Glomerular visceral epithelial cell (primary cell): Measurements from ENCODE around the gene CSAG3.
"Not testable (repeated sequence)": the region's sequence is repeated elsewhere in the genome, so short reads cannot be mapped to it uniquely, and the experiment has no call there.

Experiments
- DNase-seq: peaks from one replicate; pipeline ENCODE4 v3.0.0-alpha.2; 2016; ENCODE audit errors: extremely low spot score

CSAG3 gene

DNA sequence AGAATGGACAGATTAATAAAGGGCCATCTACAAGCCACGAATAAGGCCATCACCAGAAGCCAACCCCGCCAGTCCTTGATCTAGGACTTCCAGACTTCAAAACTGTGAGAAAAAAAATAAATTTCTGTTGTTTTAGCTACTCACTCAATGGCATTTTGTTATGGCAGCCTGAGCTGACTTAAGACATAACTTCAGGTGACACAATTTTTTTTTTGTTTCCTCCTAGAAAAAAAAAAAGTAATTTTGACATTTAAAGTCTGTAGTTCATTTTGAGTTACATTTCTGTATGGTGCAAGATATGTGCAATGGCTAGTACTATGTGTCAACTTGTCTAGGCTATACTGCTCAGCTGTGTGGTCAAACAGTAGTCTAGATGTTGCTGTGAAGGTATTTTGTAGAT, at the start of gene CSAG3:
CSAG3 (plus strand) TSS at position 301 of the 400 bp plus-strand sequence.
- DNase-seq, result not testable (repeated sequence)

DNA sequence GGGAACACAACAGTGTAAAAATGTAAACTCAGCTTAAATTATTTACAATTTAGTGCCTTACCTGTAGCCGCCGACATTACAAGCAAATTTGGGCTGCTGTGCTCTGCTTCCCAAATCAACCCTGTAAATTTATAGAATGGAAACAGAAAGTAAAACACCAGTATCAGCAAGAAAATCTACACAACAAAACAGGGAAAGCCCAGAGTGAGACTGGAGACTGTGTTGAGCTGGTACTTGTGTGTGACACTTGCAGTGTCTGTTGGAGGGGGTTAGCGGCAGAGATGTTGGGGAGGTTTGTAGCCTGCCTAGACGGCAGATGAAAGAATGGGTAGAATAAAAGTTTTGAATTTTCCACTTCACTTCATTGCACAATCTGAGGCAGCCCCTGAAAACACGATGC, 45.8 kb upstream of the CSAG3 start:
- DNase-seq, result not testable (repeated sequence)

DNA sequence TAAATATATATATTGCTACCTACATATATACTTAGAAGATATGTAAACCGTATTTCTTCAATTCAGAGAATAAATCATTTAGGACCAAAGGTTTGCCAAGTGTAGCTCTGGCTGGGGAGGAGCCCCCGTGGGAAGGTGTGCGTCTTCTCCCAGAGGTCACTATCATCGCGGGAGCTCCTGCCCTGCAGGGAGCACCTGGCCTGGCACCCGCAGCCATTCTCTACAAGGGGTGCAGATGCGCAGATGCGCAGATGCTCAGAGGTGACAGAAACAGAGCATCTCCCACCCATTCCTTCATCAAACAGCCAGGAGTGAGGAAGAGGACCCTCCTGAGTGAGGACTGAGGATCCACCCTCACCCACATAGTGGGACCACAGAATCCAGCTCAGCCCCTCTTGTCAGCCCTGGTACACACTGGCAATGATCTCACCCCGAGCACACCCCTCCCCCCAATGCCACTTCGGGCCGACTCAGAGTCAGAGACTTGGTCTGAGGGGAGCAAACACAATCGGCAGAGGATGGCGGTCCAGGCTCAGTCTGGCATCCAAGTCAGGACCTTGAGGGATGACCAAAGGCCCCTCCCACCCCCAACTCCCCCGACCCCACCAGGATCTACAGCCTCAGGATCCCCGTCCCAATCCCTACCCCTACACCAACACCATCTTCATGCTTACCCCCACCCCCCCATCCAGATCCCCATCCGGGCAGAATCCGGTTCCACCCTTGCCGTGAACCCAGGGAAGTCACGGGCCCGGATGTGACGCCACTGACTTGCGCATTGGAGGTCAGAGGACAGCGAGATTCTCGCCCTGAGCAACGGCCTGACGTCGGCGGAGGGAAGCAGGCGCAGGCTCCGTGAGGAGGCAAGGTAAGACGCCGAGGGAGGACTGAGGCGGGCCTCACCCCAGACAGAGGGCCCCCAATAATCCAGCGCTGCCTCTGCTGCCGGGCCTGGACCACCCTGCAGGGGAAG, 44.9 kb upstream of the CSAG3 start, which contains the start of gene MAGEA2B:
MAGEA2B (plus strand) TSS at position 814 of the 973 bp plus-strand sequence. CDS start 2,479 bp downstream, outside the sequence.
- not testable (repeated sequence) for DNase-seq

DNA sequence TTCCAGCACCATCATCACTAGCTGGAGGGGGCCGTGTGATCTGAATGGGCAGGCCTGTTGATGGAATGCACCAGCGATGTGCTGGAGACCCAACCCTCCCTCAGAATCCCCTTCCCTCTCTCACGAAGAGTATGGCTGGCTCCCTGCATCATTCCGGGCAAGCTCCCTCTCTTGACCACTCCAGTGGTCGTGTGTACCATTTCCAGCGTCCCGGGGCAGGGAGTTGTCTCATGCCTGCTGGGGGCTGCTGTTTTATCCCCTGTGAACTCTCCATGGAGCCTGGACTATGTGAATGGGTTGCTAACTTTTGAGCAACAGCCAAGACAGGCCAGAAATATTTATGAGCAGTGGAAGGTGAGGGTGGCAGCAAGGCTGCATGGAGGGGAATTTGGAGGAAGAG, 33.6 kb upstream of the CSAG3 start:
- DNase-seq, result no peak

DNA sequence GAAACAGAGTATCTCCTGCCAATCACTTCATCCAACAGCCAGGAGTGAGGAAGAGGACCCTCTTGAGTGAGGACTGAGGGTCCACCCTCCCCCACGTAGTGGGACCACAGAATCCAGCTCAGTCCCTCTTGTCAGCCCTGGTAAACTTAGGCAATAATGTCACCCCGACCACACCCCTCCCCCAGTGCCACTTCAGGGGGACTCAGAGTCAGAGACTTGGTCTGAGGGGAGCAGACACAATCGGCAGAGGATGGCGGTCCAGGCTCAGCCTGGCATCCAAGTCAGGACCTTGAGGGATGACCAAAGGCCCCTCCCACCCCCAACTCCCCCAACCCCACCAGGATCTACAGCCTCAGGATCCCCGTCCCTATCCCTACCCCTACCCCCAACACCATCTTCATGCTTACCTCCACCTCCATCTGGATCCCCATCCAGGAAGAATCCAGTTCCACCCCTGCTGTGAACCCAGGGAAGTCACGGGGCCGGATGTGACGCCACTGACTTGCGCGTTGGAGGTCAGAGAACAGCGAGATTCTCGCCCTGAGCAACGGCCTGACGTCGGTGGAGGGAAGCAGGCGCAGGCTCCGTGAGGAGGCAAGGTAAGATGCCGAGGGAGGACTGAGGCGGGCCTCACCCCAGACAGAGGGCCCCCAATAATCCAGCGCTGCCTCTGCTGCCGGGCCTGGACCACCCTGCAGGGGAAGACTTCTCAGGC, 25.6 kb upstream of the CSAG3 start, which contains the start of the genes CSAG1 and MAGEA12:
CSAG1 (minus strand) TSS at position 461 of the 715 bp plus-strand sequence. CDS start 1,261 bp downstream, outside the sequence.
MAGEA12 (plus strand) TSS at position 497 of the 715 bp plus-strand sequence. CDS start 2,405 bp downstream, outside the sequence.
- DNase-seq, result no peak

DNA sequence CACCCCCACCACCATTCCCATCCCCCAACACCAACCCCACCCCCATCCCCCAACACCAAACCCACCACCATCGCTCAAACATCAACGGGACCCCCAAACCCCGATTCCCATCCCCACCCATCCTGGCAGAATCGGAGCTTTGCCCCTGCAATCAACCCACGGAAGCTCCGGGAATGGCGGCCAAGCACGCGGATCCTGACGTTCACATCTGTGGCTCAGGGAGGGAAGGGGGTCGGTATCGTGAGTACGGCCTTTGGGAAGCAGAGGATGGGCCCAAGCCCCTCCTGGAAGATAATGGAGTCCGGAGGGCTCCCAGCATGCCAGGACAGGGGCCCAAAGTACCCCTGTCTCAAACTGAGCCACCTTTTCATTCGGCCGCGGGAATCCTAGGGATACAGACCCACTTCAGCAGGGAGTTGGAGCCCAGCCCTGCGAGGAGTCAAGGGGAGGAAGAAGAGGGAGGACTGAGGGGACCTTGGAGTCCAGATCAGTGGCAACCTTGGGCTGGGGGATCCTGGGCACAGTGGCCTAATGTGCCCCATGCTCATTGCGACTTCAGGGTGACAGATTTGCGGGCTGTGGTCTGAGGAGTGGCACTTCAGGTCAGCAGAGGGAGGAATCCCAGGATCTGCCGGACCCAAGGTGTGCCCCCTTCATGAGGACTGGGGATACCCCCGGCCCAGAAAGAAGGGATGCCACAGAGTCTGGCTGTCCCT, 24.7 kb upstream of the CSAG3 start:
- not testable (repeated sequence) for DNase-seq

DNA sequence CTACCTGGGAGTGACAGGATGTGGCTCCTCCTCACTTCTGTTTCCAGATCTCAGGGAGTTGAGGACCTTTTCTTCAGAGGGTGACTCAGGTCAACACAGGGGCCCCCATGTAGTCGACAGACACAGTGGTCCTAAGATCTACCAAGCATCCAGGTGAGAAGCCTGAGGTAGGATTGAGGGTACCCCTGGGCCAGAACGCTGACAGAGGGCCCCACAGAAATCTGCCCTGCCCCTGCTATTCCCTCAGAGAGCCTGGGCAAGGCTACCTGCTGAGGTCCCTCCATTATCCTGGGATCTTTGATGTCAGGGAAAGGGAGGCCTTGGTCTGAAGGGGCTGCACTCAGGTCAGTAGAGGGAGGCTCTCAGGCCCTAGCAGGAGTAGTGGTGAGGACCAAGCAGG, 23.9 kb upstream of the CSAG3 start:
- DNase-seq, result no peak

DNA sequence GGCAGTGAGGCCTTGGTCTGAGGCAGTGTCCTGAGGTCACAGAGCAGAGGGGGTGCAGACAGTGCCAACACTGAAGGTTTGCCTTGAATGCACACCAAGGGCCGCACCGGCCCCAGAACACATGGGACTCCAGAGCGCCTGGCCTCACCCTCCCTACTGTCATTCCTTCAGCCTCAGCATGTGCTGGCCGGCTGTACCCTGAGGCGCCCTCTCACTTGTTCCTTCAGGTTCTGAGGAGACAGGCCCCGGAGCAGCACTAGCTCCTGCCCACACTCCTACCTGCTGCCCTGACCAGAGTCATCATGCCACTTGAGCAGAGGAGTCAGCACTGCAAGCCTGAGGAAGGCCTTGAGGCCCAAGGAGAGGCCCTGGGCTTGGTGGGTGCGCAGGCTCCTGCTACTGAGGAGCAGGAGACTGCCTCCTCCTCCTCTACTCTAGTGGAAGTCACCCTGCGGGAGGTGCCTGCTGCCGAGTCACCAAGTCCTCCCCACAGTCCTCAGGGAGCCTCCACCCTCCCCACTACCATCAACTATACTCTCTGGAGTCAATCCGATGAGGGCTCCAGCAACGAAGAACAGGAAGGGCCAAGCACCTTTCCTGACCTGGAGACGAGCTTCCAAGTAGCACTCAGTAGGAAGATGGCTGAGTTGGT, 23.0 kb upstream of the CSAG3 start:
- no peak for DNase-seq

DNA sequence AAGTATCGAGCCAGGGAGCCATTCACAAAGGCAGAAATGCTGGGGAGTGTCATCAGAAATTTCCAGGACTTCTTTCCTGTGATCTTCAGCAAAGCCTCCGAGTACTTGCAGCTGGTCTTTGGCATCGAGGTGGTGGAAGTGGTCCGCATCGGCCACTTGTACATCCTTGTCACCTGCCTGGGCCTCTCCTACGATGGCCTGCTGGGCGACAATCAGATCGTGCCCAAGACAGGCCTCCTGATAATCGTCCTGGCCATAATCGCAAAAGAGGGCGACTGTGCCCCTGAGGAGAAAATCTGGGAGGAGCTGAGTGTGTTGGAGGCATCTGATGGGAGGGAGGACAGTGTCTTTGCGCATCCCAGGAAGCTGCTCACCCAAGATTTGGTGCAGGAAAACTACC, 22.5 kb upstream of the CSAG3 start:
- DNase-seq, result not testable (repeated sequence)

DNA sequence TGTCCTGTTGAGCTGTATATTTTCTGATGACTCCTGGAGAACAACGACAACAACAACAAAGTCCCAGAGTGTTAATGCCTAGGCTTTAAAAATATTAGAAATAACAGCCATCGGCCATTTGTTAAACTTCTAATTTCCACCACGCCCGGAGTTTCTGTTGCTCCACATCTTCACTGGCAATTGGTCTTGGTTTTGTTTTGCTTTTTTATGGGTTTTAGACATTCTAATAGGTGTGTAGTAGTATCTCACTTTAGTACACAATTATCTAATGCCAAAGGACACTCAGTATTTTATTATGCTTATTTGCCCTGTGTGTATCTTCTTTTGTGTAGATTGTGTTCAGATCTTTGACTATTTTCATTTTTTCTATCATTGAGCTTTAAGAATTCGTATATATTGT, 20.5 kb upstream of the CSAG3 start:
- no peak for DNase-seq

DNA sequence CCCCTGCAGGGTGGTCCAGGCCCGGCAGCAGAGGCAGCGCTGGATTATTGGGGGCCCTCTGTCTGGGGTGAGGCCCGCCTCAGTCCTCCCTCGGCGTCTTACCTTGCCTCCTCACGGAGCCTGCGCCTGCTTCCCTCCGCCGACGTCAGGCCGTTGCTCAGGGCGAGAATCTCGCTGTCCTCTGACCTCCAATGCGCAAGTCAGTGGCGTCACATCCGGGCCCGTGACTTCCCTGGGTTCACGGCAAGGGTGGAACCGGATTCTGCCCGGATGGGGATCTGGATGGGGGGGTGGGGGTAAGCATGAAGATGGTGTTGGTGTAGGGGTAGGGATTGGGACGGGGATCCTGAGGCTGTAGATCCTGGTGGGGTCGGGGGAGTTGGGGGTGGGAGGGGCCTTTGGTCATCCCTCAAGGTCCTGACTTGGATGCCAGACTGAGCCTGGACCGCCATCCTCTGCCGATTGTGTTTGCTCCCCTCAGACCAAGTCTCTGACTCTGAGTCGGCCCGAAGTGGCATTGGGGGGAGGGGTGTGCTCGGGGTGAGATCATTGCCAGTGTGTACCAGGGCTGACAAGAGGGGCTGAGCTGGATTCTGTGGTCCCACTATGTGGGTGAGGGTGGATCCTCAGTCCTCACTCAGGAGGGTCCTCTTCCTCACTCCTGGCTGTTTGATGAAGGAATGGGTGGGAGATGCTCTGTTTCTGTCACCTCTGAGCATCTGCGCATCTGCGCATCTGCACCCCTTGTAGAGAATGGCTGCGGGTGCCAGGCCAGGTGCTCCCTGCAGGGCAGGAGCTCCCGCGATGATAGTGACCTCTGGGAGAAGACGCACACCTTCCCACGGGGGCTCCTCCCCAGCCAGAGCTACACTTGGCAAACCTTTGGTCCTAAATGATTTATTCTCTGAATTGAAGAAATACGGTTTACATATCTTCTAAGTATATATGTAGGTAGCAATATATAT, 5.0 kb upstream of the CSAG3 start, which contains the start of gene MAGEA2:
MAGEA2 (minus strand) TSS at position 157 of the 965 bp plus-strand sequence. CDS start 2,479 bp downstream, outside the sequence.
- DNase-seq, result not testable (repeated sequence)

DNA sequence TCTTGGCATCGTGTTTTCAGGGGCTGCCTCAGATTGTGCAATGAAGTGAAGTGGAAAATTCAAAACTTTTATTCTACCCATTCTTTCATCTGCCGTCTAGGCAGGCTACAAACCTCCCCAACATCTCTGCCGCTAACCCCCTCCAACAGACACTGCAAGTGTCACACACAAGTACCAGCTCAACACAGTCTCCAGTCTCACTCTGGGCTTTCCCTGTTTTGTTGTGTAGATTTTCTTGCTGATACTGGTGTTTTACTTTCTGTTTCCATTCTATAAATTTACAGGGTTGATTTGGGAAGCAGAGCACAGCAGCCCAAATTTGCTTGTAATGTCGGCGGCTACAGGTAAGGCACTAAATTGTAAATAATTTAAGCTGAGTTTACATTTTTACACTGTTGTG, 4.1 kb upstream of the CSAG3 start:
- not testable (repeated sequence) for DNase-seq

DNA sequence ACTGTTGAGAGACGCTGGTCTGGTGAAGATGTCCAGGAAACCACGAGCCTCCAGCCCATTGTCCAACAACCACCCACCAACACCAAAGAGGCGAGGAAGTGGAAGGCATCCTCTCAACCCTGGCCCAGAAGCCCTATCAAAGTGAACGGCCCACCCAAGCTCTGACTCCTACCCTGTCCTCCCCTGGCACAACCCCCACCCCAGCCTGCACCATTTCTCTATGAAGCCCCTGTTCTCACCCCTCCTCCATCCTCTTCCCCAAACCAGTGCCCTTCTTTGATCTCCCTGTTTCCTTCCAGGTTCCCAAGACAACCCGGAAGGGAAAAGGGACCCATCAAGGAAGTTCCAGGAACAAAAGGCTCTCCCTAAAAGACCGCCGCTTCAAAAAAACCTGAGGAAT, 526 bp downstream of the CSAG3 start:
- not testable (repeated sequence) for DNase-seq

DNA sequence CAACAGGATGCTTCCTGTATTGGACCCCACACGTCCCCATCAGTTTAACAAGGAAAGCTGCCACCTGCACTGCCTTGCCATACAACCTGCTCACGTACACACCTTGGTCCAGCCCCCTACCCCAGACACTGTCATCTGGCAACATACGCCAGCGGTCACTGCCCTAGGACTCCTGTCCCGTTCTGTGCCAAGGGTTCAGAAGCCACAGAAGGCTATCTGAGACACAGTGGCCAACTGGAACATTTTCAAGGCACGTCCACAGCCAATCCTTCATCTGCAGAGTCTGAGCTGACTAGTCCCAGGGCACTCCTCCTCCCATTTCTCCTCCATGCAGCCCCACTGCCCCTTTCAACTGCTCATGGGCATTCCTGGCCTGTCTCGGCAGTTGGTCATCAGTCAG, 2.6 kb downstream of the CSAG3 start:
- not testable (repeated sequence) for DNase-seq

DNA sequence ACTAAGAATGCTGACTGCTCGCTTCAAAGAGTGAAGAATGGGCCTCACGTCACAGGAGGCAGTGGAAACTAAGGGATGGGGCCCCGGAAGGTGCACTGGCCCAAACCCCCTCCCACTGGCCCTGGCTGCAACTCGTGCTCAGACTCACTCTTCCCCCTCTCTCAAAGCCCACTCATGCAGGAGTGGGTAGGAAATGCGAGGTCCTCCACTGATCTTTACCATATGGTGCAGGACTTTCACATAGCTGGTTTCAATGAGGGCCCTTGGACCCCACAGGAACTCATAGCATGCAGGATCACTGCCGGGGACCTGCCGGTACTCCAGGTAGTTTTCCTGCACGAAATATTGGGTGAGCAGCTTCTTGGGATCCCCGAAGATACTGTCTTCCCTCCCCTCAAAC, 7.5 kb downstream of the CSAG3 start:
- not testable (repeated sequence) for DNase-seq

DNA sequence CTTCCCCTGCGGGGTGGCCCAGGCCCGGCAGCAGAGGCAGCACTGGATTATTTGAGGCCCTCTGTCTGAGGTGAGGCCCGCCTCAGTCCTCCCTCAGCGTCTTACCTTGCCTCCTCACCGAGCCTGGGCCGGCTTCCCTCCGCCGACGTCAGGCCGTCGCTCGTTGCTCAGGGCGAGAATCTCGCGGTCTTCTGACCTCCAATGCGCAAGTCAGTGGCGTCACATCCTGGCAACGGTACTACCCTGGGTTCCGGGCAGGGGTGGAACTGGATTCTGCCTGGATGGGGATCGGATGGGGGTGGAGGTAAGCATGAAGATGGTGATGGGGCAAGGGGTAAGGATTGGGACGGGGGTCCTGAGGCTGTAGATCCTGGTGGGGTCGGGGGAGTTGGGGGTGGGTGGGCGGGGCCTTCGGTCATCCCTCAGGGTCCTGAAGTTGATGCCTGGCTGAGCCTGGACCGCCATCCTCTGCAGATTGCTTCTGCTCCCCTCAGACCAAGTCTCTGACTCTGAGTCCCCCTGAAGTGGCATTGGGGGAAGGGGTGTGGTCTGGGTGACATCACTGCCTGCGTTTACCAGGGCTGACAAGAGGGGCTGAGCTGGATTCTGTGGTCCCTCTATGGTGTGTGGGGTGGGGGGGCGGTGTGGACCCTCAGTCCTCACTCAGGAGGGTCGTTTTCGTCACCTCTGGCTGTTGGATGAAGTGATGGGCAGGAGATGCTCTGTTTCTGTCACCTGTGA, 10.7 kb downstream of the CSAG3 start, which contains the start of gene MAGEA6:
MAGEA6 (minus strand) TSS at position 141 of the 741 bp plus-strand sequence. CDS start 2,039 bp downstream, outside the sequence.
- not testable (repeated sequence) for DNase-seq

DNA sequence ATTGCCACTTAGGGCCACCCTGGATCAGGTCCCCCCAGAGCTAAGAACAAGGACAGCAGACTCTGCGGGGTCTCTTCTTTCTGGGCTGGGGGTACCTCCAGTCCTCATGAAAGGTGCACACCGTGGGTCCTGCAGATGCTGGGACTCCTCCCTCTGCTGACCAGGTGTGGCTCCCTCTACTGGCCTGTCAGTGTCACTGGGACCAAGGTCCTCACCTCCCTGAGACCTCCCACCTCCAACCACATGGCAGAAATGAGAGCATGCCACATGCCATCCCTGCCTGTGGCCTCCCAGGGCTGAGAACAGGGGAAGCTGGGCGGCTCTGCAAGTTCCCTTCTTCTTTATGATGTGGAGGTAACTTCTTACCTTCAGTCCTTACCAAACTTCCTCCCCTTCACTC, 28.0 kb downstream of the CSAG3 start:
- not testable (repeated sequence) for DNase-seq

DNA sequence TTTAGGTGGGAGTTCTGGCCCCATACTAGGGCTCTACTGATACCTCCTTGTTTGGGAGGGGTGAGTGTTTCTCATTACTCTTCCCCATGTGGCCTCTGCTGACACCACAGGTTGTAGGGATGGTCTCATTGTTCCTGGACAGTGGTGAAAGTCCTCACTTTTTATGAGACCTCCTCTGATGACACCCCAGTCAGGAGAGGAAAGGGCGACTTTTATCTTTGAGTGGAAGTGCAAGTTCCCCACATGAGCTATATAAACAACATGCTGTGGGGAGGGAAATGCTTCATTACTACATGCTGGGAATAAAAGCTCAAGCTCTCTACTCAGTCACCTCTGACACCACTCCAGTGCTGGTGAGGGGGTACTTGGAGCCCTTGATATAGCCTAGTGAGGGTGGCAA, 39.9 kb downstream of the CSAG3 start:
- no peak for DNase-seq

DNA sequence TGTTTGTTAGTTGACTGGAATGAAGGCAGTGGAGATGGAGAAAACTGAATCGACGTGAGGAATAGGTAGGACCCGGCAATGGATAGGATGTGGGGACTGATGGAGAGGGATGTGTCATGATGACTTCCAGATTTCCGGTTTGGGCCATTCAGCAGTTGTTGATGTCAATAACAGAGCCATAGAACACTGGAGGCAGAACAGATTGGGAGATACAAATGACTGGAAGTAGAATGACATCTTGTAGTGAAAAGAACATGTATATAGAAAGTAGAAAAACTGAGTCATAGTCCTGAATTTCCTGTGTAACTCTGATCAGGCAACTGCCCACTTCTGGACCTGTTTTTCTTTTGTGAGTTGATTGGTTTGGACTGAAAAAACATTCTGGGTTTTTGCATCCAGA, 47.0 kb downstream of the CSAG3 start:
- DNase-seq, result no peak
